Astrocyte (in vitro differentiated cells and primary cell): ENCODE results near the gene ENPP6. TPM values are rescaled to one million over a fixed set of nuclear protein-coding genes. Genes with fewer than 3 reads are reported as not detected.

ENCODE experiments used
- DNase-seq: peaks from one replicate; pipeline ENCODE4 v3.0.0-alpha.2; 2010; ENCODE audit warnings: low read depth
- FAIRE-seq: peaks from 2 replicates; lab custom pipeline; 2011; peaks lifted over from hg19 to GRCh38; lab: Jason Lieb, UNC
- H2AFZ ChIP-seq: 2 replicates; pipeline ENCODE4 v1.6.0; 2012; ENCODE audit warnings: low read depth, low read length, inconsistent platforms
- H3K27ac ChIP-seq: 2 replicates; pipeline ENCODE4 v1.5.1; 2011; ENCODE audit warnings: low read depth, low read length, inconsistent platforms
- H3K27me3 ChIP-seq: 2 replicates; pipeline ENCODE4 v1.6.0; 2011; ENCODE audit warnings: low read length, inconsistent platforms; ENCODE audit not compliant: insufficient read depth
- H3K36me3 ChIP-seq: 2 replicates; pipeline ENCODE4 v1.5.1; 2011; ENCODE audit warnings: low read length, inconsistent platforms; ENCODE audit not compliant: insufficient read depth
- H3K4me1 ChIP-seq: 2 replicates; pipeline ENCODE4 v1.5.1; 2011; ENCODE audit warnings: low read length, inconsistent platforms; ENCODE audit not compliant: insufficient read depth
- H3K4me2 ChIP-seq: 2 replicates; pipeline ENCODE4 v1.6.0; 2012; ENCODE audit warnings: low read length, inconsistent platforms
- H3K4me3 ChIP-seq: 2 replicates; pipeline ENCODE4 v1.5.1; 2011; ENCODE audit warnings: low read depth, mild to moderate bottlenecking, low read length, inconsistent platforms; ENCODE audit not compliant: insufficient read depth
- H3K79me2 ChIP-seq: 2 replicates; pipeline ENCODE4 v1.6.0; 2012; ENCODE audit warnings: mild to moderate bottlenecking, low read length, inconsistent platforms; ENCODE audit not compliant: insufficient read depth
- H3K9ac ChIP-seq: 2 replicates; pipeline ENCODE4 v1.6.0; 2012; ENCODE audit warnings: mild to moderate bottlenecking, low read length, inconsistent platforms
- H3K9me3 ChIP-seq: 2 replicates; pipeline ENCODE4 v1.5.1; 2012; ENCODE audit warnings: low read depth, mild to moderate bottlenecking, low read length, inconsistent platforms; ENCODE audit not compliant: insufficient read depth
- H4K20me1 ChIP-seq: 2 replicates; pipeline ENCODE4 v1.6.0; 2012; ENCODE audit warnings: low read length, inconsistent platforms; ENCODE audit not compliant: insufficient read depth
- H3K27ac Mint-ChIP-seq: one replicate; pipeline ENCODE4 v1.8.0; 2021; ENCODE audit warnings: mild to moderate bottlenecking, mixed read lengths; ENCODE audit not compliant: unreplicated experiment
- H3K27me3 Mint-ChIP-seq: one replicate; pipeline ENCODE4 v1.8.0; 2021; ENCODE audit warnings: low read depth, mixed read lengths; ENCODE audit not compliant: unreplicated experiment
- H3K36me3 Mint-ChIP-seq: one replicate; pipeline ENCODE4 v1.8.0; 2021; ENCODE audit warnings: low read depth, mixed read lengths; ENCODE audit not compliant: unreplicated experiment
- H3K4me1 Mint-ChIP-seq: one replicate; pipeline ENCODE4 v1.8.0; 2021; ENCODE audit warnings: low read depth, mixed read lengths; ENCODE audit not compliant: unreplicated experiment
- H3K4me3 Mint-ChIP-seq: one replicate; pipeline ENCODE4 v1.8.0; 2021; ENCODE audit warnings: mild to moderate bottlenecking, moderate library complexity, mixed read lengths; ENCODE audit not compliant: unreplicated experiment
- H3K9me3 Mint-ChIP-seq: one replicate; pipeline ENCODE4 v1.8.0; 2021; ENCODE audit warnings: mild to moderate bottlenecking, mixed read lengths; ENCODE audit not compliant: unreplicated experiment
- CTCF ChIP-seq: IDR thresholded peaks from 2 replicates; pipeline ENCODE4 v1.5.1; 2011; ENCODE audit warnings: low read depth, mild to moderate bottlenecking, inconsistent platforms, low read length, moderate library complexity; ENCODE audit not compliant: insufficient read depth
- EZH2 ChIP-seq: IDR thresholded peaks from 2 replicates; pipeline ENCODE4 v1.6.1; 2012; ENCODE audit warnings: mild to moderate bottlenecking, low read length, inconsistent platforms; ENCODE audit not compliant: insufficient read depth
- total RNA-seq: library from RNA; stranded (reverse); gene quantifications from 2 replicates; pipeline ENCODE4 v1.2.1, GENCODE V29; 2021

ENPP6 gene
- total RNA-seq, 1 donor from 2014 or later = 0.50 TPM

DNA sequence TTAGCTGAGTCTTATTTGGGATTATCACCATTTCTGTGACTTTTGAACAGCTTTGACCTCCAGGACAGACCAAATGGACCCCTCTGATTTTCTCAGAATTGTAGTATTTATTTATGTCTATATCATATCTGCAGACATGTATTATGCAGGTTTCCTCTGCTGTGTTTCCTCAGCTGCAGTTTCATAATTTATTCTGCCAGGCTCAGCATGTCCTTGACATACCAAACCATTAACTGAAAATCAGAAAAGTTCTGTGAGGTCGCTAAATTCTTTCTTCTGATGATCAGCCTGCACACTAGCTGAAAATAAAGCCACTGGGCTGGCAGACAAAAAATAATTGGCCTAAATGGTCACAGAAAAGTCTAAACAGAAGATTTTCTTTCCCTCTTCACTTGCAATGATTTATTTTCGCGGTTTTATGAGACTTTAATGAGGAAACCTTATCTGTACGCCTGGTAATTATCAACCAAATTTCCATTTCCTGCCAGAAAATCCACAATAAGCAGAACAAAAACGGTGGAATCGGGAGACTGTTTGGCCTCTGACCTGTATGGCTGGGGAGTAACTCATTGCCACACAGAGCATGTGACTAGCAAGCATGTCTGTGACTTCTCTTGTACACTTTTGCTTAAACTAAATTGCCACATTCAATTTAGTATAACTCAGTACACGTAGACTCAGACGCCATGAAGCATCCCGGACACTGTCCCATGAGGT lies 150.9 kb downstream of the ENPP6 start:
- Histone ChIP-seq H3K9ac (no peak overlapping the region), H3K27me3 (no peaks in the 10 kb centered on the region), H3K36me3 (no peaks in the 10 kb centered on the region), H3K27ac (no peak overlapping the region), H2AFZ (no peak overlapping the region), H3K4me2 (no peak overlapping the region), H3K9me3 (no peaks in the 10 kb centered on the region), H4K20me1 (no peaks in the 10 kb centered on the region), H3K4me1 (no peaks in the 10 kb centered on the region), H3K4me3 (no peak overlapping the region), H3K79me2 (no peaks in the 10 kb centered on the region)
- Mint-ChIP-seq H3K27me3 (peaks cover 18% of the 10 kb centered on the region), H3K9me3 (peaks cover 2% of the 10 kb centered on the region), H3K36me3 (no peaks in the 10 kb centered on the region), H3K4me1 (no peaks in the 10 kb centered on the region), H3K27ac (no peak overlapping the region), H3K4me3 (no peak overlapping the region)
- no peak for TF ChIP-seq CTCF
- TF ChIP-seq EZH2 = no peak
- DNase-seq (no peak), FAIRE-seq (no peak)

- H2AFZ ChIP-seq = no peak overlapping the region
- no peak for FAIRE-seq
- H3K4me3 ChIP-seq = no peak overlapping the region
- H3K9ac ChIP-seq = no peak overlapping the region
- H3K4me2 ChIP-seq = no peak overlapping the region
- Mint-ChIP-seq H3K9me3 (peaks cover 2% of the 10 kb centered on the region), H3K36me3 (no peaks in the 10 kb centered on the region), H3K4me3 (no peak overlapping the region), H3K4me1 (no peaks in the 10 kb centered on the region), H3K27me3 (peaks cover 18% of the 10 kb centered on the region), H3K27ac (no peak overlapping the region)
- TF ChIP-seq EZH2 (no peak), CTCF (no peak)
- H3K27ac ChIP-seq = no peak overlapping the region
- H3K4me1 ChIP-seq = no peaks in the 10 kb centered on the region
- H3K36me3 ChIP-seq = no peaks in the 10 kb centered on the region
- no peaks in the 10 kb centered on the region for H3K27me3 ChIP-seq
- no peaks in the 10 kb centered on the region for H4K20me1 ChIP-seq
- H3K79me2 ChIP-seq = no peaks in the 10 kb centered on the region
- H3K9me3 ChIP-seq = no peaks in the 10 kb centered on the region
- DNase-seq = no peak
These were observed 152.8 kb downstream of the ENPP6 start for GRCh38 chr4:184064877-184065276.

GRCh38 chr4:184062769-184063168 lies 154.9 kb downstream of the ENPP6 start:
- peaks cover 15% of the 10 kb centered on the region for H3K27me3 Mint-ChIP-seq
- H3K4me2 ChIP-seq = no peak overlapping the region
- H3K36me3 ChIP-seq = no peaks in the 10 kb centered on the region
- H3K9ac ChIP-seq = no peak overlapping the region
- H3K27ac ChIP-seq = no peak overlapping the region
- no peak overlapping the region for H3K27ac Mint-ChIP-seq
- no peaks in the 10 kb centered on the region for H4K20me1 ChIP-seq
- H3K4me3 ChIP-seq = no peak overlapping the region
- H3K9me3 ChIP-seq = no peaks in the 10 kb centered on the region
- DNase-seq = no peak
- no peaks in the 10 kb centered on the region for H3K4me1 Mint-ChIP-seq
- no peak for FAIRE-seq
- H3K36me3 Mint-ChIP-seq = no peaks in the 10 kb centered on the region
- H2AFZ ChIP-seq = no peak overlapping the region
- no peaks in the 10 kb centered on the region for H3K79me2 ChIP-seq
- peaks cover 2% of the 10 kb centered on the region for H3K9me3 Mint-ChIP-seq
- no peak overlapping the region for H3K4me3 Mint-ChIP-seq
- TF ChIP-seq EZH2 (no peak), CTCF (no peak)
- no peaks in the 10 kb centered on the region for H3K4me1 ChIP-seq
- no peaks in the 10 kb centered on the region for H3K27me3 ChIP-seq
